ENCODE data around the gene JCAD.

DNA sequence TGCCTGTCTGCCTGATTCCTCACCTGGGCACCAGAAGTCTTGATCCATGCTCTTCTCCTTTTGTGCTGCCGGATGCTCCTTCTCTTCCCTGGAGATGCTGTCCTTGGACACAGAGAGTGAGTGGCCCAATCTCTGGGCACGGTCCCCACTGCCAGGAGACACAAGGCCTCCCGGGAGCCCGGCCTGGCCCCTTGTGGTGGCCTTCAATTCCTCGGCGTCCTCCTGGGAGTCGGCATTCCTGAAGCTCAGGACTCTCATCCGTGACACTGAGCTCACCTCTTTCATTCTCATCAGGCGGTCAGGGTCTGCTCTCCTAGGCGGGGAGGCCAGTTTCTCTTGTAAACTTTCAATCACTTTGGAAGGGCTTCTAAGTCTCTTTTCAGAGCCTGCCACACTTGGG, 33.3 kb downstream of the JCAD start:
- TF ChIP-seq CTCF (IDR thresholded peaks at IDR 0.05) = no peak
- TF ChIP-seq POLR2A (IDR thresholded peaks at IDR 0.05) = no peak
